Hepatocyte (in vitro differentiated cells): ENCODE data around the gene CARMIL1. TPM values are rescaled to one million over a fixed set of nuclear protein-coding genes. Genes with fewer than 3 reads are reported as not detected.

ENCODE experiments used
- DNase-seq: peaks from one replicate; pipeline ENCODE4 v3.0.0-alpha.2; 2016; ENCODE audit warnings: low spot score
- H2AFZ ChIP-seq: fragments of 200-600 bp; sonication (generic); 2 replicates; pipeline ENCODE4 v1.6.0; 2016; ENCODE audit warnings: antibody characterized with exemption, mild to moderate bottlenecking
- H3K27ac ChIP-seq: fragments of 200-600 bp; sonication (generic); 2 replicates; pipeline ENCODE4 v1.5.1; 2016; ENCODE audit warnings: mild to moderate bottlenecking
- H3K27me3 ChIP-seq: fragments of 200-600 bp; sonication (generic); 2 replicates; pipeline ENCODE4 v1.6.1; 2016
- H3K36me3 ChIP-seq: fragments of 200-600 bp; sonication (generic); replicated peaks from 2 replicates; pipeline ENCODE4 v1.5.1; 2016; ENCODE audit warnings: low read depth; ENCODE audit not compliant: insufficient read depth
- H3K4me1 ChIP-seq: fragments of 200-600 bp; sonication (generic); 2 replicates; pipeline ENCODE4 v1.5.1; 2016; ENCODE audit warnings: mild to moderate bottlenecking, moderate library complexity; ENCODE audit not compliant: insufficient read depth
- H3K4me2 ChIP-seq: fragments of 200-600 bp; sonication (generic); 2 replicates; pipeline ENCODE4 v1.6.0; 2016
- H3K4me3 ChIP-seq: fragments of 200-600 bp; sonication (generic); 2 replicates; pipeline ENCODE4 v1.5.1; 2016; ENCODE audit warnings: mild to moderate bottlenecking
- H3K79me2 ChIP-seq: fragments of 200-600 bp; sonication (generic); 2 replicates; pipeline ENCODE4 v1.6.0; 2017; ENCODE audit warnings: mild to moderate bottlenecking
- H3K9me2 ChIP-seq: fragments of 200-600 bp; sonication (generic); replicated peaks from 2 replicates; pipeline ENCODE4 v1.6.0; 2017; ENCODE audit warnings: mild to moderate bottlenecking; ENCODE audit not compliant: insufficient read depth
- H3K9me3 ChIP-seq: fragments of 200-600 bp; sonication (generic); 2 replicates; pipeline ENCODE4 v1.5.1; 2016; ENCODE audit warnings: low read depth, mild to moderate bottlenecking
- H4K20me1 ChIP-seq: fragments of 200-600 bp; sonication (generic); 2 replicates; pipeline ENCODE4 v1.6.0; 2016; ENCODE audit warnings: mild to moderate bottlenecking; ENCODE audit not compliant: insufficient read depth, poor library complexity, severe bottlenecking
- CTCF ChIP-seq: fragments of 200-600 bp; sonication (generic); IDR thresholded peaks from 2 replicates; pipeline ENCODE4 v1.5.1; 2016; ENCODE audit warnings: antibody characterized with exemption, mild to moderate bottlenecking; ENCODE audit not compliant: poor library complexity
- EZH2 ChIP-seq: fragments of 200-600 bp; sonication (generic); IDR thresholded peaks from 2 replicates; pipeline ENCODE4 v1.6.1; 2016; ENCODE audit warnings: antibody characterized with exemption, mild to moderate bottlenecking, borderline replicate concordance
- EZH2phosphoT487 ChIP-seq: fragments of 200-600 bp; sonication (generic); IDR thresholded peaks from one replicate; pipeline ENCODE4 v1.6.1; 2018; ENCODE audit warnings: antibody characterized with exemption, mild to moderate bottlenecking, low read depth, moderate library complexity; ENCODE audit not compliant: unreplicated experiment, severe bottlenecking
- WGBS: methylation state at CpG from one replicate; pipeline ENCODE4 v1.1.6; 2016; ENCODE audit warnings: low lambda C conversion rate; ENCODE audit errors: missing lambda C conversion rate; 5-methylcytosine and 5-hydroxymethylcytosine counted together
- polyA plus RNA-seq: library from polyadenylated mRNA; unstranded; fragments of >200 nt; fragmentation: Nextera tagmentation; extraction: Ambion mirVana; gene quantifications from 2 replicates; pipeline ENCODE4 v1.2.1, GENCODE V29; 2016
- total RNA-seq: library from RNA; depleted of rRNA; stranded (reverse); fragments of >200 nt; gene quantifications from 2 replicates; pipeline ENCODE4 v1.2.3, GENCODE V29; 2014

Gene CARMIL1
- total and polyA plus RNA-seq, 2 experiments from 2014 or later = 19.5 to 40.6 TPM

- Histone ChIP-seq H3K36me3 (no peaks in the 10 kb centered on the region), H3K9me2 (no peaks in the 10 kb centered on the region), H2AFZ (no peak overlapping the region), H3K4me2 (no peak overlapping the region), H4K20me1 (peaks cover 14% of the 10 kb centered on the region), H3K79me2 (peaks cover 98% of the 10 kb centered on the region), H3K27me3 (no peaks in the 10 kb centered on the region), H3K4me1 (no peaks in the 10 kb centered on the region), H3K27ac (no peak overlapping the region), H3K9me3 (no peaks in the 10 kb centered on the region), H3K4me3 (no peak overlapping the region)
- TF ChIP-seq CTCF = no peak
- TF ChIP-seq EZH2 = no peak
- TF ChIP-seq EZH2phosphoT487 = no peak
- DNase-seq = no peak
- 99% methylated on average over 3 of the region's 3 CpGs for WGBS
These were observed 109.6 kb downstream of the CARMIL1 start for GRCh38 chr6:25388776-25389175.

- no peaks in the 10 kb centered on the region for H3K36me3 ChIP-seq
- H4K20me1 ChIP-seq = peaks cover 16% of the 10 kb centered on the region
- no peak for DNase-seq
- no peak overlapping the region for H3K4me2 ChIP-seq
- H3K4me1 ChIP-seq = no peaks in the 10 kb centered on the region
- no peak overlapping the region for H3K27ac ChIP-seq
- H3K27me3 ChIP-seq = no peaks in the 10 kb centered on the region
- no peak for TF ChIP-seq EZH2
- TF ChIP-seq CTCF = no peak
- TF ChIP-seq EZH2phosphoT487 = no peak
- no peak overlapping the region for H3K4me3 ChIP-seq
- H3K79me2 ChIP-seq = peaks cover 98% of the 10 kb centered on the region
- no peaks in the 10 kb centered on the region for H3K9me3 ChIP-seq
- no peaks in the 10 kb centered on the region for H3K9me2 ChIP-seq
- 96% methylated on average over 2 of the region's 2 CpGs for WGBS
- no peak overlapping the region for H2AFZ ChIP-seq
These were observed 110.3 kb downstream of the CARMIL1 start for GRCh38 chr6:25389471-25389870.

- DNase-seq = no peak
- no peak overlapping the region for H2AFZ ChIP-seq
- peaks cover 11% of the 10 kb centered on the region for H4K20me1 ChIP-seq
- H3K4me2 ChIP-seq = no peak overlapping the region
- H3K27me3 ChIP-seq = no peaks in the 10 kb centered on the region
- no peak overlapping the region for H3K27ac ChIP-seq
- no peaks in the 10 kb centered on the region for H3K36me3 ChIP-seq
- TF ChIP-seq CTCF = no peak
- no peak for TF ChIP-seq EZH2
- no peak for TF ChIP-seq EZH2phosphoT487
- no peaks in the 10 kb centered on the region for H3K9me3 ChIP-seq
- peaks cover 96% of the 10 kb centered on the region for H3K79me2 ChIP-seq
- H3K4me1 ChIP-seq = no peaks in the 10 kb centered on the region
- no peak overlapping the region for H3K4me3 ChIP-seq
- H3K9me2 ChIP-seq = no peaks in the 10 kb centered on the region
- WGBS = 93% methylated on average over 2 of the region's 2 CpGs
These were observed 113.2 kb downstream of the CARMIL1 start for GRCh38 chr6:25392372-25392771.

GRCh38 chr6:25395731-25396130 lies 116.6 kb downstream of the CARMIL1 start:
- H3K36me3 ChIP-seq = no peaks in the 10 kb centered on the region
- no peaks in the 10 kb centered on the region for H3K9me3 ChIP-seq
- peaks cover 8% of the 10 kb centered on the region for H4K20me1 ChIP-seq
- no peak overlapping the region for H3K4me3 ChIP-seq
- WGBS = 79% methylated on average over 5 of the region's 5 CpGs
- no peak overlapping the region for H2AFZ ChIP-seq
- no peaks in the 10 kb centered on the region for H3K4me1 ChIP-seq
- H3K4me2 ChIP-seq = no peak overlapping the region
- no peak for TF ChIP-seq EZH2phosphoT487
- no peak for TF ChIP-seq CTCF
- TF ChIP-seq EZH2 = no peak
- peaks cover 96% of the 10 kb centered on the region for H3K79me2 ChIP-seq
- H3K27ac ChIP-seq = no peak overlapping the region
- no peaks in the 10 kb centered on the region for H3K9me2 ChIP-seq
- H3K27me3 ChIP-seq = no peaks in the 10 kb centered on the region
- DNase-seq = no peak
